GM23338 (cell line): ENCODE results near the gene C11orf91.

Experiments
- CREB1 ChIP-seq: fragments of 250-450 bp; sonication (Bioruptor Pico); IDR thresholded peaks from 2 replicates; pipeline ENCODE4 v1.5.0; 2020; ENCODE audit warnings: low read depth, mild to moderate bottlenecking, moderate library complexity
- CTCF ChIP-seq, 2 experiments: fragments of 200-600 bp in 1 of 2; sonication (generic) in 1 of 2; conservative IDR thresholded peaks; 2 replicates each; pipeline versions ENCODE4 v1.5.1 to v1.6.1; 2016 to 2017; ENCODE audit warnings: antibody characterized with exemption in 2 of 2, low read depth in 2 of 2, mild to moderate bottlenecking in 2 of 2, moderate library complexity in 1 of 2
- EZH2 ChIP-seq: fragments of 200-600 bp; sonication (generic); IDR thresholded peaks from one replicate; pipeline ENCODE4 v1.8.0; 2017; ENCODE audit warnings: antibody characterized with exemption, mild to moderate bottlenecking, low read depth; ENCODE audit not compliant: unreplicated experiment
- EZH2phosphoT487 ChIP-seq: fragments of 200-600 bp; sonication (generic); IDR thresholded peaks from one replicate; pipeline ENCODE4 v1.8.1; 2018; ENCODE audit warnings: antibody characterized with exemption; ENCODE audit not compliant: unreplicated experiment
- JUNB ChIP-seq: IDR thresholded peaks from one replicate; pipeline ENCODE4 v1.6.1; 2016; ENCODE audit warnings: antibody characterized with exemption; ENCODE audit not compliant: unreplicated experiment
- NANOG ChIP-seq: IDR thresholded peaks from 2 replicates; pipeline ENCODE4 v1.6.1; 2016; ENCODE audit warnings: antibody characterized with exemption, borderline replicate concordance
- POLR2AphosphoS5 ChIP-seq: IDR thresholded peaks from 2 replicates; pipeline ENCODE4 v1.6.1; 2016; ENCODE audit warnings: antibody characterized with exemption, low read depth
- REST ChIP-seq: IDR thresholded peaks from one replicate; pipeline ENCODE4 v1.6.1; 2018; ENCODE audit warnings: antibody characterized with exemption; ENCODE audit not compliant: unreplicated experiment
- ZNF331 ChIP-seq: fragments of 250-450 bp; sonication (Bioruptor Pico); IDR thresholded peaks from 2 replicates; pipeline ENCODE4 v1.5.0; 2020; ENCODE audit warnings: low read depth, mild to moderate bottlenecking, moderate library complexity
- ZNF462 ChIP-seq: fragments of 250-450 bp; sonication (Bioruptor Pico); IDR thresholded peaks from 2 replicates; pipeline ENCODE4 v1.5.0; 2020; ENCODE audit warnings: mild to moderate bottlenecking, moderate library complexity

GRCh38 chr11:33665350-33666106 is 35.1 kb downstream of the C11orf91 start:
- TF ChIP-seq EZH2: no peak
- TF ChIP-seq CTCF (conservative IDR thresholded peaks at IDR 0.05; ENCODE audit: low read depth in 2 of 2): no peak
- no peak for TF ChIP-seq POLR2AphosphoS5
- TF ChIP-seq REST: no peak
- TF ChIP-seq EZH2phosphoT487: no peak
- no peak for TF ChIP-seq JUNB
- TF ChIP-seq ZNF331 (CRISPR knock-in tag): no peak
- no peak for TF ChIP-seq NANOG
- TF ChIP-seq CREB1 (CRISPR knock-in tag): no peak
- no peak for TF ChIP-seq ZNF462 (CRISPR knock-in tag)
